HFFc6 (cell line): ENCODE measurements around the gene LYPLAL1. TPM values are rescaled to one million over a fixed set of nuclear protein-coding genes. Genes with fewer than 3 reads are reported as not detected.

Experiments used
- DNase-seq: peaks from one replicate; pipeline ENCODE4 v3.0.0-alpha.2; 2018
- H3K27ac Mint-ChIP-seq: 2 replicates; pipeline ENCODE4 v1.8.0; 2020; ENCODE audit warnings: mild to moderate bottlenecking, mixed read lengths
- H3K27me3 Mint-ChIP-seq: 2 replicates; pipeline ENCODE4 v1.8.0; 2021; ENCODE audit warnings: mild to moderate bottlenecking, moderate library complexity, mixed read lengths; ENCODE audit not compliant: insufficient read depth
- H3K36me3 Mint-ChIP-seq: 2 replicates; pipeline ENCODE4 v1.8.0; 2021; ENCODE audit warnings: low read depth, mixed read lengths
- H3K4me1 Mint-ChIP-seq: 2 replicates; pipeline ENCODE4 v1.8.0; 2020; ENCODE audit warnings: low read depth, mixed read lengths
- H3K4me3 Mint-ChIP-seq: 2 replicates; pipeline ENCODE4 v1.8.0; 2020; ENCODE audit warnings: mild to moderate bottlenecking, moderate library complexity, mixed read lengths
- H3K9me3 Mint-ChIP-seq: 2 replicates; pipeline ENCODE4 v1.8.0; 2020; ENCODE audit warnings: mild to moderate bottlenecking, mixed read lengths
- CTCF ChIP-seq: fragments of 200-600 bp; sonication (generic); IDR thresholded peaks from 2 replicates; pipeline ENCODE4 v1.5.0; 2021; ENCODE audit warnings: antibody characterized with exemption, mild to moderate bottlenecking
- total RNA-seq, 6 experiments: library from RNA; stranded (reverse); fragmentation: NEBNext Ultra II Directional; extraction: Animal tissue kit (Norgen Biotek cat#: 25700); gene quantifications; 2 replicates in 1 of 6; 3 replicates in 5 of 6; pipeline ENCODE4 v1.2.3, GENCODE V29; 2021

The LYPLAL1 gene
- total RNA-seq, 6 experiments from 2014 or later = 20.5 to 28.1 (median 22.3) TPM

GRCh38 chr1:219226196-219226595 lies 52.5 kb downstream of the LYPLAL1 start:
- Mint-ChIP-seq H3K9me3 (no peaks in the 10 kb centered on the region), H3K36me3 (peaks cover 9% of the 10 kb centered on the region), H3K4me1 (no peaks in the 10 kb centered on the region), H3K27me3 (no peaks in the 10 kb centered on the region), H3K4me3 (no peak overlapping the region), H3K27ac (no peak overlapping the region)
- no peak for TF ChIP-seq CTCF
- no peak for DNase-seq

GRCh38 chr1:219227360-219228057 lies 53.8 kb downstream of the LYPLAL1 start:
- Mint-ChIP-seq H3K9me3 (no peaks in the 10 kb centered on the region), H3K4me3 (no peak overlapping the region), H3K36me3 (peaks cover 9% of the 10 kb centered on the region), H3K4me1 (no peaks in the 10 kb centered on the region), H3K27me3 (no peaks in the 10 kb centered on the region), H3K27ac (no peak overlapping the region)
- no peak for DNase-seq
- TF ChIP-seq CTCF = no peak

GRCh38 chr1:219228058-219228419 lies 54.4 kb downstream of the LYPLAL1 start:
- Mint-ChIP-seq H3K27me3 (no peaks in the 10 kb centered on the region), H3K36me3 (peaks cover 9% of the 10 kb centered on the region), H3K4me3 (no peak overlapping the region), H3K27ac (no peak overlapping the region), H3K9me3 (no peaks in the 10 kb centered on the region), H3K4me1 (no peaks in the 10 kb centered on the region)
- no peak for DNase-seq
- no peak for TF ChIP-seq CTCF

- no peaks in the 10 kb centered on the region for H3K27me3 Mint-ChIP-seq
- no peaks in the 10 kb centered on the region for H3K4me1 Mint-ChIP-seq
- H3K27ac Mint-ChIP-seq = no peak overlapping the region
- TF ChIP-seq CTCF = no peak
- no peak for DNase-seq
- peaks cover 9% of the 10 kb centered on the region for H3K36me3 Mint-ChIP-seq
- no peak overlapping the region for H3K4me3 Mint-ChIP-seq
- H3K9me3 Mint-ChIP-seq = no peaks in the 10 kb centered on the region
Observed at GRCh38 chr1:219232890-219233289, 59.2 kb downstream of the LYPLAL1 start.

GRCh38 chr1:219235903-219236481 lies 62.3 kb downstream of the LYPLAL1 start:
- H3K36me3 Mint-ChIP-seq = no peaks in the 10 kb centered on the region
- no peak overlapping the region for H3K27ac Mint-ChIP-seq
- no peak for TF ChIP-seq CTCF
- no peaks in the 10 kb centered on the region for H3K27me3 Mint-ChIP-seq
- no peaks in the 10 kb centered on the region for H3K4me1 Mint-ChIP-seq
- no peak for DNase-seq
- H3K9me3 Mint-ChIP-seq = no peaks in the 10 kb centered on the region
- H3K4me3 Mint-ChIP-seq = no peak overlapping the region
